WTC11 (cell line): ENCODE measurements around the gene FBRS. TPM values are rescaled to one million over a fixed set of nuclear protein-coding genes. Genes with fewer than 3 reads are reported as not detected.

Experiments
- ATAC-seq: fragments of 200-7000 bp; cut with Tn5 transposase; 2 replicates; pipeline ENCODE4 v1.10.0; 2021; ENCODE audit warnings: mild to moderate bottlenecking, moderate library complexity
- CTCF ChIA-PET: fragments of 300-600 bp; sonication (Branson Sonifier 250); formaldehyde crosslinking; loops from one replicate; lab custom pipeline; 2021; ENCODE audit warnings: antibody characterized with exemption; lab: Charles Lee
- POLR2A ChIA-PET: fragments of 350-600 bp; sonication (Branson Sonifier 250); formaldehyde crosslinking; loops from one replicate; lab custom pipeline; 2021; ENCODE audit warnings: antibody characterized with exemption; lab: Charles Lee
- DNase-seq: peaks from one replicate; pipeline ENCODE4 v3.0.0; 2021; ENCODE audit warnings: low spot score
- H3K27ac Mint-ChIP-seq: 2 replicates; pipeline ENCODE4 v1.8.0; 2021; ENCODE audit warnings: mixed read lengths
- H3K27me3 Mint-ChIP-seq: 2 replicates; pipeline ENCODE4 v1.8.0; 2021; ENCODE audit warnings: low read depth, mild to moderate bottlenecking, moderate library complexity, mixed read lengths
- H3K36me3 Mint-ChIP-seq: 2 replicates; pipeline ENCODE4 v1.8.0; 2021; ENCODE audit warnings: mixed read lengths
- H3K4me1 Mint-ChIP-seq: 2 replicates; pipeline ENCODE4 v1.8.0; 2022; ENCODE audit warnings: mixed read lengths
- H3K4me3 Mint-ChIP-seq: 2 replicates; pipeline ENCODE4 v1.8.0; 2021; ENCODE audit warnings: mild to moderate bottlenecking, moderate library complexity, mixed read lengths
- H3K9me3 Mint-ChIP-seq: 2 replicates; pipeline ENCODE4 v1.8.0; 2021; ENCODE audit warnings: mixed read lengths
- AFF4 ChIP-seq: sonication (generic); formaldehyde crosslinking; IDR thresholded peaks from 2 replicates; pipeline ENCODE4 v1.8.1; 2023; ENCODE audit warnings: mild to moderate bottlenecking, missing genetic modification reagents, borderline replicate concordance
- ATF1 ChIP-seq: sonication (generic); formaldehyde crosslinking; IDR thresholded peaks from 2 replicates; pipeline ENCODE4 v1.8.1; 2023; ENCODE audit warnings: mild to moderate bottlenecking, moderate library complexity, missing genetic modification reagents
- ATF3 ChIP-seq: sonication (generic); formaldehyde crosslinking; conservative IDR thresholded peaks from 2 replicates; pipeline ENCODE4 v1.8.1; 2022; ENCODE audit warnings: mild to moderate bottlenecking, missing genetic modification reagents
- CDX4 ChIP-seq: fragments of 250-450 bp; sonication (Bioruptor Pico); IDR thresholded peaks from 2 replicates; pipeline ENCODE4 v1.9.0; 2021; ENCODE audit warnings: moderate library complexity, mild to moderate bottlenecking, inconsistent platforms, borderline replicate concordance
- CREB1 ChIP-seq: sonication (generic); formaldehyde crosslinking; IDR thresholded peaks from 2 replicates; pipeline ENCODE4 v1.8.0; 2023; ENCODE audit warnings: mild to moderate bottlenecking, missing genetic modification reagents
- E2F4 ChIP-seq: sonication (generic); formaldehyde crosslinking; IDR thresholded peaks from 2 replicates; pipeline ENCODE4 v1.8.1; 2022; ENCODE audit warnings: low read depth, mild to moderate bottlenecking, moderate library complexity, missing genetic modification reagents, borderline replicate concordance
- ESRRA ChIP-seq: sonication (generic); formaldehyde crosslinking; IDR thresholded peaks from 2 replicates; pipeline ENCODE4 v1.8.1; 2022; ENCODE audit warnings: mild to moderate bottlenecking, missing genetic modification reagents, borderline replicate concordance
- FOXP1 ChIP-seq: sonication (generic); formaldehyde crosslinking; IDR thresholded peaks from 2 replicates; pipeline ENCODE4 v1.8.0; 2022; ENCODE audit warnings: missing genetic modification reagents, mild to moderate bottlenecking, moderate library complexity, borderline replicate concordance
- GTF2I ChIP-seq: fragments of 250-450 bp; sonication (Bioruptor Pico); conservative IDR thresholded peaks from 2 replicates; pipeline ENCODE4 v1.4.0; 2021; ENCODE audit warnings: mild to moderate bottlenecking
- NFE2L1 ChIP-seq: sonication (generic); formaldehyde crosslinking; IDR thresholded peaks from 2 replicates; pipeline ENCODE4 v1.8.1; 2023; ENCODE audit warnings: missing genetic modification reagents
- NFYB ChIP-seq: sonication (generic); formaldehyde crosslinking; conservative IDR thresholded peaks from 2 replicates; pipeline ENCODE4 v1.8.0; 2022; ENCODE audit warnings: low read depth, missing genetic modification reagents
- NR1H2 ChIP-seq: sonication (generic); formaldehyde crosslinking; IDR thresholded peaks from 2 replicates; pipeline ENCODE4 v1.9.0; 2021; ENCODE audit warnings: mild to moderate bottlenecking, moderate library complexity, missing genetic modification reagents
- SOX15 ChIP-seq: fragments of 250-450 bp; sonication (Bioruptor Pico); IDR thresholded peaks from 2 replicates; pipeline ENCODE4 v1.9.0; 2021; ENCODE audit warnings: mild to moderate bottlenecking
- TEAD1 ChIP-seq: sonication (generic); formaldehyde crosslinking; IDR thresholded peaks from 2 replicates; pipeline ENCODE4 v1.8.0; 2022; ENCODE audit warnings: mild to moderate bottlenecking, missing genetic modification reagents
- ZBTB21 ChIP-seq: sonication (generic); formaldehyde crosslinking; IDR thresholded peaks from 2 replicates; pipeline ENCODE4 v1.8.1; 2023; ENCODE audit warnings: mild to moderate bottlenecking, missing genetic modification reagents, borderline replicate concordance
- ZNF138 ChIP-seq: sonication (generic); formaldehyde crosslinking; conservative IDR thresholded peaks from 2 replicates; pipeline ENCODE4 v1.8.1; 2022; ENCODE audit warnings: mild to moderate bottlenecking, moderate library complexity, missing genetic modification reagents
- ZSCAN18 ChIP-seq: fragments of 250-450 bp; sonication (Bioruptor Pico); IDR thresholded peaks from 2 replicates; pipeline ENCODE4 v2.1.2; 2022; ENCODE audit warnings: mild to moderate bottlenecking, moderate library complexity
- total RNA-seq: library from RNA; stranded (reverse); gene quantifications from 3 replicates; pipeline ENCODE4 v1.2.3, GENCODE V29; 2021

Gene FBRS
- total RNA-seq, 1 experiment from 2014 or later = 23.2 TPM

GRCh38 chr16:30669903-30670824 is 11.9 kb downstream of the FBRS start:
- ChIA-PET CTCF (no interaction called here), POLR2A (no interaction called here)
- Mint-ChIP-seq H3K9me3 (no peaks in the 10 kb centered on the region), H3K4me1 (no peaks in the 10 kb centered on the region), H3K4me3 (no peak overlapping the region), H3K27ac (no peak overlapping the region), H3K27me3 (peaks cover 92% of the 10 kb centered on the region), H3K36me3 (peaks cover 17% of the 10 kb centered on the region)
- ATAC-seq (no peak), DNase-seq (no peak)
- TF ChIP-seq GTF2I (CRISPR knock-in tag) (no peak), ATF3 (CRISPR knock-in tag) (no peak), NFE2L1 (no peak)

GRCh38 chr16:30675143-30675542 is 16.9 kb downstream of the FBRS start:
- no peak for DNase-seq
- no peak for TF ChIP-seq ATF1 (CRISPR knock-in tag)
- TF ChIP-seq NR1H2 = no peak
- no peak for TF ChIP-seq TEAD1 (CRISPR knock-in tag)
- TF ChIP-seq SOX15 (CRISPR knock-in tag) = no peak
- TF ChIP-seq NFYB (CRISPR knock-in tag) = no peak
- no peak for TF ChIP-seq CREB1 (CRISPR knock-in tag)
- TF ChIP-seq FOXP1 (CRISPR knock-in tag) = no peak
- TF ChIP-seq ESRRA (CRISPR knock-in tag) = no peak
- no peak for TF ChIP-seq ZNF138 (CRISPR knock-in tag)
- no peak for TF ChIP-seq CDX4 (CRISPR knock-in tag)
- TF ChIP-seq ZBTB21 (CRISPR knock-in tag) = no peak
- TF ChIP-seq GTF2I (CRISPR knock-in tag) = no peak
- TF ChIP-seq ZSCAN18 (CRISPR knock-in tag) = no peak
- TF ChIP-seq AFF4 (CRISPR knock-in tag) = no peak
- no peak for TF ChIP-seq E2F4 (CRISPR knock-in tag)
- ATAC-seq = no peak
- Mint-ChIP-seq H3K9me3 (no peaks in the 10 kb centered on the region), H3K4me1 (peaks cover 5% of the 10 kb centered on the region; the same call in 1 of the 2 replicates), H3K4me3 (no peak overlapping the region), H3K27ac (no peak overlapping the region), H3K36me3 (no peaks in the 10 kb centered on the region), H3K27me3 (peaks cover 99% of the 10 kb centered on the region)
- CTCF ChIA-PET = no interaction called here
- POLR2A ChIA-PET = interaction anchor here (0.5 kb wide), 1 partner anchor 525 kb away, joined by 4 read pairs; no protein-coding TSS in a partner anchor
